ENCODE data around the gene CDKN1C. TPM values are rescaled to one million over a fixed set of nuclear protein-coding genes. Genes with fewer than 3 reads are reported as not detected.

CDKN1C gene
- total RNA-seq, 4 donors from 2014 or later = 87.0 to 201 (median 121) TPM

DNA sequence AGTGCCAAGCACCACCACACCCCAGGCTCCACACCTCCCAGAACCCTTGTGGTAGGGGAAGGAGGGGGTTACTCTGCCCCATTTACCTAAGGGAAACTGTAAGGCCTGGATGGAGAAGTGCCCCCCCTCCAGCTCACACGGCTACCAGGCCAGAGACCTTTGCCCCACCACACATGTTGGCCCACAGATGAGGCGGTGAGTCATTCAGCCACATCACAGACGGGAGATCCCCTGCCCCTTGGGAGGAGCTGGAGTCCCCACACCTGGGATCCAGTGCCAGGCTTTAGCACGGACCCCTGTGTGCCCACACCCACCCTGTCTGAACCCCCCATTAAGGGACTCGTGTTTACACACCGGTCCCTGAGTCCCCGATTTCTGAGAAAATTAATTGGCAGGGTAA is 24.9 kb downstream of the CDKN1C start:
- peaks cover 32% of the 10 kb centered on the region for H3K27me3 ChIP-seq
- no peaks in the 10 kb centered on the region for H3K9me3 ChIP-seq
- TF ChIP-seq POLR2AphosphoS5 (IDR thresholded peaks at IDR 0.05) = no peak
- no peak for TF ChIP-seq POLR2A (IDR thresholded peaks at IDR 0.05)
- no peak for TF ChIP-seq CTCF (IDR thresholded peaks at IDR 0.05)
- no peak for TF ChIP-seq EP300 (IDR thresholded peaks at IDR 0.05)
- no peak overlapping the region for H3K4me3 ChIP-seq
- H3K4me1 ChIP-seq = peaks cover 0 to 14% (median 2%) of the 10 kb centered on the region in 3 donors
- 93% methylated on average over 3 of the region's 7 CpGs; no CpG with 5 or more reads in 1 of the 2 donors for WGBS, 2 donors (ENCODE audit: low coverage in 1 of 2)
- no peaks in the 10 kb centered on the region for H3K36me3 ChIP-seq
- H3K27ac ChIP-seq = no peak overlapping the region
- ATAC-seq = no peak

DNA sequence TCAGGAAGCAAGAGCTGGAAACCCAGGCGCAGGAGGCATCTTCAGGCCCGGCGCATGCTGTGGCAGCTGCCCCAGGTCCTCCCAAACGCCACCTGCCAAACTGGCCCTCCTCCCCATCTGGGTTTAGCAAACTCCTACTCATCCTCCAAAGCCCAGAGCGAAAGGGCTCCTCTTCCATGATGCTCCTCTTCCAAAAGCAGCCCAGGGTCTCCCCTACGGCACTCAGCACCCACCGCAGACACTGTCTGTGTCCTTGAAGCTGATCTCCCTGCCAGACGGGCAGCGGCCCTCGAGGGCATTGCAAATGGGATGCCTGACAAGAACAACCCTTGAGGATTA is 25.9 kb downstream of the CDKN1C start:
- no peak for TF ChIP-seq EP300 (IDR thresholded peaks at IDR 0.05)
- TF ChIP-seq CTCF (IDR thresholded peaks at IDR 0.05) = no peak
- no peak for TF ChIP-seq POLR2AphosphoS5 (IDR thresholded peaks at IDR 0.05)
- no peak for TF ChIP-seq POLR2A (IDR thresholded peaks at IDR 0.05)
- no peak for ATAC-seq
- Histone ChIP-seq H3K27ac (no peak overlapping the region), H3K4me1 (peaks cover 0 to 14% (median 2%) of the 10 kb centered on the region in 3 donors), H3K4me3 (no peak overlapping the region), H3K9me3 (no peaks in the 10 kb centered on the region), H3K36me3 (no peaks in the 10 kb centered on the region), H3K27me3 (peaks cover 32% of the 10 kb centered on the region)
- 94 to 100% methylated on average over 1 to 3 of the region's 10 CpGs for WGBS, 2 donors (ENCODE audit: low coverage in 1 of 2)

DNA sequence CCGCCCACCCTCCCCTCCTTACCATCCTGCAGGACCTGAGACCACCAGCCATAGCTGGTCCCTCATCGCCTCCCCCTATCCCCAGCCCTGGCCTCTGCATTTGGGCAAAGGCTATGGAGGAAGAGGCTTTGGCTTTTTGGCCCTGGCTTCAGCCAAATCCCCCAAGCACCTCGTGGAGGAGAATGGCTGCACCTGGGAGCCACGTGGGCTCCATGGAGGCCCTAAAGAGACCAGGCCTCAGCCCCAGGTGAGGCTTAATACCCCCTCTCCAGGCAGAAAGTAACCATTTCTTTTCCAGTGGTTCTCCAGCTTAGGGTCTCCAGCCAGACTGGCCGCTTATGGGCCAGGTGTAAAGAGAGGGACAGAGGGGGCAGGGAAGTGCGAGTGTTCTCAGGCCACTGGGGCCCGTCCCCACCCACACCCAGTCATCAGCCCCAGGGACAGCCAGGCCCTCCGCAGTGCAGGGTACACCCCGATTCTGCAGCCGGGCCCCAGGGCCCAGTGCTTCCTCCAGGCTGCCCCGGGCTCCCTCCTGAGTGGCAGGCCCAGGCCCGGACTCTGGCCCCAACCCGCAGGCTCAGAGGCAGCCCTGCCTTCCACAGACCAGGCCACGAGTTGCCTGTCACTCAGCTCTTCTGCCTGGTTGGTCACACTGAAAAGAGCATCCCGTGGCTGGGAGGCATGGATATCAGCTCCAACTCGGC is 26.4 kb downstream of the CDKN1C start:
- peaks cover 0 to 14% (median 2%) of the 10 kb centered on the region in 3 donors for H3K4me1 ChIP-seq
- ATAC-seq = no peak
- no peaks in the 10 kb centered on the region for H3K9me3 ChIP-seq
- H3K27ac ChIP-seq = no peak overlapping the region
- no peaks in the 10 kb centered on the region for H3K36me3 ChIP-seq
- H3K4me3 ChIP-seq = no peak overlapping the region
- WGBS, 2 donors (ENCODE audit: low coverage in 1 of 2) = 100% methylated on average over 1 of the region's 16 CpGs
- TF ChIP-seq EP300 (IDR thresholded peaks at IDR 0.05) (no peak), POLR2AphosphoS5 (IDR thresholded peaks at IDR 0.05) (no peak), CTCF (IDR thresholded peaks at IDR 0.05) (no peak), POLR2A (IDR thresholded peaks at IDR 0.05) (no peak)
- H3K27me3 ChIP-seq = peaks cover 28% of the 10 kb centered on the region

GRCh38 chr11:2857918-2858317 is 27.7 kb downstream of the CDKN1C start:
- Histone ChIP-seq H3K27me3 (peaks cover 19% of the 10 kb centered on the region), H3K9me3 (no peaks in the 10 kb centered on the region), H3K4me3 (no peak overlapping the region), H3K27ac (no peak overlapping the region), H3K36me3 (no peaks in the 10 kb centered on the region), H3K4me1 (peaks cover 0 to 10% (median under 1%) of the 10 kb centered on the region in 3 donors)
- ATAC-seq = no peak
- TF ChIP-seq POLR2A (IDR thresholded peaks at IDR 0.05) (no peak), CTCF (IDR thresholded peaks at IDR 0.05) (no peak), EP300 (IDR thresholded peaks at IDR 0.05) (no peak), POLR2AphosphoS5 (IDR thresholded peaks at IDR 0.05) (no peak)
- no CpG with 5 or more reads among the region's 18 CpGs for WGBS, 2 donors (ENCODE audit: low coverage in 1 of 2)

- WGBS, 2 donors (ENCODE audit: low coverage in 1 of 2) = 80 to 90% methylated on average over 2 to 6 of the region's 11 CpGs
- ATAC-seq = no peak
- peaks cover 12% of the 10 kb centered on the region for H3K27me3 ChIP-seq
Measured at GRCh38 chr11:2857276-2857675, 28.3 kb downstream of the CDKN1C start.

More at GRCh38 chr11:2857276-2857675, 28.3 kb downstream of the CDKN1C start:
- no peaks in the 10 kb centered on the region for H3K36me3 ChIP-seq
- no peak overlapping the region for H3K27ac ChIP-seq
- peaks cover 0 to 4% (median 0%) of the 10 kb centered on the region in 3 donors for H3K4me1 ChIP-seq
- no peaks in the 10 kb centered on the region for H3K9me3 ChIP-seq
- no peak overlapping the region for H3K4me3 ChIP-seq
- TF ChIP-seq POLR2AphosphoS5 (IDR thresholded peaks at IDR 0.05) (no peak), CTCF (IDR thresholded peaks at IDR 0.05) (no peak), POLR2A (IDR thresholded peaks at IDR 0.05) (no peak), EP300 (IDR thresholded peaks at IDR 0.05) (no peak)
